Measurements from ENCODE around the gene TMED4. TPM values are rescaled to one million over a fixed set of nuclear protein-coding genes. Genes with fewer than 3 reads are reported as not detected.
A peak's percentile ranks its signal among the peaks of the same experiment; 100 is the strongest.

Gene TMED4
- total and polyA plus RNA-seq, 2 of the 13 experiments (the other 11 are each of a cell fraction or from before 2014, with no cell fraction given) = 81.4 to 109 TPM

- peak; percentile 5; the same call in 1 of the 2 replicates for TF ChIP-seq ZHX1 (CRISPR knock-in tag; IDR thresholded peaks at IDR 0.05; ENCODE audit: low read depth)
- TF ChIP-seq REPIN1 (CRISPR knock-in tag; IDR thresholded peaks at IDR 0.05; ENCODE audit: borderline replicate concordance, low read depth) = 0 out of 2 replicates have a peak, but pooled peaks have one; percentile 6
- 0 out of 2 replicates have a peak, but pooled peaks have one; percentile 21 for TF ChIP-seq ZNF484 (CRISPR knock-in tag; IDR thresholded peaks at IDR 0.05; ENCODE audit: borderline replicate concordance, low read depth)
- no peak for TF ChIP-seq ZNF225 (CRISPR knock-in tag; IDR thresholded peaks at IDR 0.05)
- 0 out of 2 replicates have a peak, but pooled peaks have one; percentile 4 for TF ChIP-seq ZNF777 (CRISPR knock-in tag; IDR thresholded peaks at IDR 0.05)
- TF ChIP-seq ZXDC (CRISPR knock-in tag; IDR thresholded peaks at IDR 0.05) = 0 out of 2 replicates have a peak, but pooled peaks have one; percentile 42
- TF ChIP-seq TMF1 (CRISPR knock-in tag; IDR thresholded peaks at IDR 0.05; ENCODE audit: low read depth) = no peak
- peak; percentile 1; the same call in 1 of the 2 replicates for TF ChIP-seq SAFB2 (CRISPR knock-in tag; IDR thresholded peaks at IDR 0.05; ENCODE audit: borderline replicate concordance, low read depth)
- peak in 1 of 2 experiments; percentile 22; a peak in 1 of 4 replicates for TF ChIP-seq NR2F1 (CRISPR knock-in tag; IDR thresholded peaks at IDR 0.05)
- 0 out of 2 replicates have a peak, but pooled peaks have one; percentile 16 for TF ChIP-seq FOXO4 (CRISPR knock-in tag; conservative IDR thresholded peaks at IDR 0.05)
- TF ChIP-seq ZGPAT (CRISPR knock-in tag; IDR thresholded peaks at IDR 0.05) = 0 out of 2 replicates have a peak, but pooled peaks have one; percentile 7
- TF ChIP-seq ASH2L (IDR thresholded peaks at IDR 0.05; ENCODE audit: insufficient read length, low read depth, low read length) = peak; percentile 34
Observed at GRCh38 chr7:44574287-44574872, 7.7 kb downstream of the TMED4 start (continued).
